Cardiac septum (tissue), 1 donor: ENCODE results near the gene TFPT. TPM values are rescaled to one million over a fixed set of nuclear protein-coding genes. Genes with fewer than 3 reads are reported as not detected.
"Not testable (repeated sequence)": the region's sequence is repeated elsewhere in the genome, so short reads cannot be mapped to it uniquely, and the experiment has no call there.

Source experiments
- DNase-seq: peaks from one replicate; pipeline ENCODE4 v3.0.0-alpha.2; 2020; ENCODE audit warnings: low spot score
- intact Hi-C: fragments of 100-400 bp; cut with DNase I; formaldehyde crosslinking; loops from one replicate; pipeline ENCODE4 v1.14.0; 2022
- total RNA-seq: library from RNA; stranded (reverse); fragmentation: NEBNext Ultra II Directional; extraction: Animal tissue kit (Norgen Biotek cat#: 25700); gene quantifications from one replicate; pipeline ENCODE4 v1.2.1, GENCODE V29; 2021
- donor health status: DM: no; HTN: no; CAD: no.

The TFPT gene
- total RNA-seq, 1 donor from 2014 or later: 15.2 TPM

- DNase-seq: no peak
- intact Hi-C loops: no loop called here
These were observed 12.9 kb upstream of the TFPT start for GRCh38 chr19:54128441-54128725.

GRCh38 chr19:54127688-54128440 is 12.4 kb upstream of the TFPT start:
- DNase-seq: no peak
- intact Hi-C loops: no loop called here

GRCh38 chr19:54125713-54126112 is 10.3 kb upstream of the TFPT start:
- intact Hi-C loops: no loop called here
- DNase-seq: no peak

- DNase-seq: no peak
These were observed 8.9 kb upstream of the TFPT start for GRCh38 chr19:54124393-54124792.

GRCh38 chr19:54123682-54124081 is 8.2 kb upstream of the TFPT start:
- intact Hi-C loops: no loop called here
- DNase-seq: no peak

More at GRCh38 chr19:54124393-54124792, 8.9 kb upstream of the TFPT start:
- intact Hi-C loops: no loop called here

GRCh38 chr19:54121259-54121658 is 5.8 kb upstream of the TFPT start:
- DNase-seq: no peak
- intact Hi-C loops: no loop called here

GRCh38 chr19:54114340-54115108 is 933 bp downstream of the TFPT start:
- intact Hi-C loops: loop anchor here (1.0 kb wide), 2 partner anchors 12 to 23 kb away; partner anchors contain the start of genes CNOT3 and NDUFA3
- DNase-seq: peak; percentile 80

- no peak for DNase-seq
- intact Hi-C loops: no loop called here
These were observed 5.8 kb downstream of the TFPT start for GRCh38 chr19:54109651-54110050.

- DNase-seq: no peak
- intact Hi-C loops: no loop called here
These were observed 7.0 kb downstream of the TFPT start for GRCh38 chr19:54108496-54108895.

GRCh38 chr19:54107876-54108490 is 7.5 kb downstream of the TFPT start:
- intact Hi-C loops: no loop called here
- DNase-seq: no peak

- intact Hi-C loops: no loop called here
- peak; percentile 53 for DNase-seq
These were observed 8.7 kb downstream of the TFPT start for GRCh38 chr19:54106716-54107115.

GRCh38 chr19:54105796-54106195 is 9.7 kb downstream of the TFPT start:
- intact Hi-C loops: no loop called here
- no peak for DNase-seq

GRCh38 chr19:54104998-54105715 is 10.3 kb downstream of the TFPT start:
- DNase-seq: peak; percentile 36
- intact Hi-C loops: no loop called here

GRCh38 chr19:54102421-54103169 is 12.9 kb downstream of the TFPT start, which contains the start of gene NDUFA3:
Gene NDUFA3, plus strand, starts transcription at chr19:54102855. Its CDS starts 24 bp downstream, at chr19:54102879.
- peak; percentile 99 for DNase-seq
- intact Hi-C loops: loop anchor here (1.0 kb wide), 1 partner anchor 13 kb away; the partner anchor contains the start of genes PRPF31 and TFPT

- intact Hi-C loops: no loop called here
- peak; percentile 80 for DNase-seq
These were observed 14.9 kb downstream of the TFPT start, which contains the start of gene OSCAR for GRCh38 chr19:54100561-54100960. Gene OSCAR, minus strand, starts transcription at chr19:54100803. Its CDS starts 11 bp downstream, at chr19:54100792.

- DNase-seq, intact Hi-C loops: not testable (repeated sequence)
These were observed 15.6 kb downstream of the TFPT start for GRCh38 chr19:54099903-54100255.

- DNase-seq: no peak
- intact Hi-C loops: no loop called here
These were observed 16.1 kb downstream of the TFPT start for GRCh38 chr19:54099190-54099902.

GRCh38 chr19:54096617-54097106 is 18.8 kb downstream of the TFPT start:
- intact Hi-C loops: no loop called here
- peak; percentile 78 for DNase-seq
